Type B pancreatic cell (in vitro differentiated cells): ENCODE results near the gene SMPD3. TPM values are rescaled to one million over a fixed set of nuclear protein-coding genes. Genes with fewer than 3 reads are reported as not detected.
A peak's percentile ranks its signal among the peaks of the same experiment; 100 is the strongest.

ENCODE experiments used
- DNase-seq: peaks from one replicate; pipeline ENCODE4 v3.0.0; 2021; ENCODE audit warnings: mixed read lengths; ENCODE audit not compliant: unreplicated experiment; ENCODE audit errors: extremely low spot score
- H3K27ac Mint-ChIP-seq: 2 replicates; pipeline ENCODE4 v1.8.0; 2021; ENCODE audit warnings: mild to moderate bottlenecking, mixed read lengths
- H3K27me3 Mint-ChIP-seq: 2 replicates; pipeline ENCODE4 v1.8.0; 2021; ENCODE audit warnings: mixed read lengths
- H3K36me3 Mint-ChIP-seq: 2 replicates; pipeline ENCODE4 v1.8.0; 2021; ENCODE audit warnings: mixed read lengths
- H3K4me1 Mint-ChIP-seq: one replicate; pipeline ENCODE4 v1.8.0; 2021; ENCODE audit warnings: mixed read lengths; ENCODE audit not compliant: unreplicated experiment
- H3K4me3 Mint-ChIP-seq: 2 replicates; pipeline ENCODE4 v1.8.0; 2021; ENCODE audit warnings: mild to moderate bottlenecking, mixed read lengths
- H3K9me3 Mint-ChIP-seq: 2 replicates; pipeline ENCODE4 v1.8.0; 2021; ENCODE audit warnings: mixed read lengths
- CTCF ChIP-seq: fragments of 200-600 bp; sonication (generic); conservative IDR thresholded peaks from 2 replicates; pipeline ENCODE4 v1.5.0; 2021; ENCODE audit warnings: antibody characterized with exemption, mild to moderate bottlenecking
- total RNA-seq: library from RNA; stranded (reverse); gene quantifications from 2 replicates; pipeline ENCODE4 v1.2.1, GENCODE V29; 2021; ENCODE audit warnings: low replicate concordance

SMPD3 gene
- total RNA-seq, 1 donor from 2014 or later, result 4.5 TPM

- H3K4me1 Mint-ChIP-seq, result peaks cover 20% of the 10 kb centered on the region
- no peak for DNase-seq
- H3K36me3 Mint-ChIP-seq, result no peaks in the 10 kb centered on the region
- TF ChIP-seq CTCF, result no peak
- H3K4me3 Mint-ChIP-seq, result peak overlapping the region; percentile 40
- no peaks in the 10 kb centered on the region for H3K9me3 Mint-ChIP-seq
- H3K27me3 Mint-ChIP-seq, result no peaks in the 10 kb centered on the region
- no peak overlapping the region for H3K27ac Mint-ChIP-seq
Measured at GRCh38 chr16:68469796-68470460, 21.6 kb upstream of the SMPD3 start.

- Mint-ChIP-seq H3K4me1 (peaks cover 20% of the 10 kb centered on the region), H3K4me3 (no peak overlapping the region), H3K9me3 (peaks cover under 1% of the 10 kb centered on the region), H3K36me3 (no peaks in the 10 kb centered on the region), H3K27me3 (no peaks in the 10 kb centered on the region), H3K27ac (no peak overlapping the region)
- TF ChIP-seq CTCF, result no peak
- no peak for DNase-seq
Measured at GRCh38 chr16:68468842-68469241, 20.5 kb upstream of the SMPD3 start.

GRCh38 chr16:68466174-68466573 is 17.9 kb upstream of the SMPD3 start:
- H3K9me3 Mint-ChIP-seq, result peaks cover 4% of the 10 kb centered on the region
- no peaks in the 10 kb centered on the region for H3K27me3 Mint-ChIP-seq
- DNase-seq, result no peak
- H3K36me3 Mint-ChIP-seq, result no peaks in the 10 kb centered on the region
- no peak overlapping the region for H3K4me3 Mint-ChIP-seq
- TF ChIP-seq CTCF, result no peak
- H3K27ac Mint-ChIP-seq, result no peak overlapping the region
- peaks cover 20% of the 10 kb centered on the region for H3K4me1 Mint-ChIP-seq

- DNase-seq, result no peak
- no peak for TF ChIP-seq CTCF
- Mint-ChIP-seq H3K4me1 (peaks cover 15% of the 10 kb centered on the region), H3K36me3 (no peaks in the 10 kb centered on the region), H3K27ac (no peak overlapping the region), H3K4me3 (no peak overlapping the region), H3K9me3 (peaks cover 4% of the 10 kb centered on the region), H3K27me3 (no peaks in the 10 kb centered on the region)
Measured at GRCh38 chr16:68463904-68464303, 15.6 kb upstream of the SMPD3 start.

GRCh38 chr16:68460067-68460466 is 11.8 kb upstream of the SMPD3 start:
- DNase-seq, result no peak
- Mint-ChIP-seq H3K27me3 (no peaks in the 10 kb centered on the region), H3K4me1 (no peaks in the 10 kb centered on the region), H3K9me3 (peaks cover 4% of the 10 kb centered on the region), H3K4me3 (no peak overlapping the region), H3K27ac (no peak overlapping the region), H3K36me3 (no peaks in the 10 kb centered on the region)
- no peak for TF ChIP-seq CTCF
